C4-2B (cell line): ENCODE data around the gene FEV.
A peak's percentile ranks its signal among the peaks of the same experiment; 100 is the strongest.
"Not testable (repeated sequence)": the region's sequence is repeated elsewhere in the genome, so short reads cannot be mapped to it uniquely, and the experiment has no call there.

Source experiments
- H3K27ac ChIP-seq: fragments of 450-650 bp; 2 replicates; pipeline ENCODE4 v1.5.1; 2017
- CTCF ChIP-seq: fragments of 450-650 bp; conservative IDR thresholded peaks from 2 replicates; pipeline ENCODE4 v1.5.1; 2017; ENCODE audit warnings: mild to moderate bottlenecking
- ZFX ChIP-seq: fragments of 450-650 bp; IDR thresholded peaks from 2 replicates; pipeline ENCODE4 v1.6.1; 2017

Gene FEV

GRCh38 chr2:218957671-218958070, 27.3 kb downstream of the FEV start:
- H3K27ac ChIP-seq: no peak overlapping the region
- no peak for TF ChIP-seq CTCF
- TF ChIP-seq ZFX: no peak

- no peak overlapping the region for H3K27ac ChIP-seq
- TF ChIP-seq CTCF (no peak), ZFX (no peak)
Observed at GRCh38 chr2:218956039-218956438, 28.9 kb downstream of the FEV start.

DNA sequence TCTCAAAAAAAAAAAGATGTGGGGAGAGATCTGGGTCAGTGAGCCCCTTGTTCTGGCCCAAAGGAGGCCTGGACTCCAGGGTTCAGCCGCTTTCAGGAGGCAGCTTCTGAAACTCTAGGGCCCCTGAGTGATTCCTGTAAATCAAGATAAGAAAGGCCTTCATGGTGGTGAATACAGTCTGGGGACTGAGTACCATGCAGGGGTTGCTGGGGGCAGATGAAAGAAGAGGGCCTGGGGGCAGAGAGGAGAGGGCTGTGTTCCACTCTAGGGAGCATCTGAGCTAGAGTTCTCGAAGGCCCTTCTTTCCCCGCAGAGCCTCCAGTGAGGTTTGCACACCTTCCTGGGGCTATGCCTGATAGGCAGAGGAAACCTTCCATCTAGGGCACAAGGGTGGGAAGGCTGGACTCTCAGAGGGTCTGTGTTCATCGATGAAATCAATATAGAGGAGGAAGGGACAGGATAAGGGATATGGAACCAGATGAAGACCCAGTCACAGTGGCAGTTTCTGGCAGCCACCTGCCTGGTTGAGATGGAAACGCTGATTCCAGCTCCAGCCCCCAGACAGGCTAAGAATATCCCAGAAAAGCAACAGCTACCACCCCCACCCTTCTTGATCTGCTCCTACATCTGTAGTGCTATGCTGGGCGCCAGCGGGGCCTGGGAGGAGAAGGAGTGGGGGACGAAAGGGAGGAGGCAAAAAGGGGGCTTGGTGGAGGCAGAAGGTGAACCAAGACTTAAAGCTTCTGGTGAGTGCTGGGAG, 30.3 kb downstream of the FEV start:
- no peak overlapping the region for H3K27ac ChIP-seq

DNA sequence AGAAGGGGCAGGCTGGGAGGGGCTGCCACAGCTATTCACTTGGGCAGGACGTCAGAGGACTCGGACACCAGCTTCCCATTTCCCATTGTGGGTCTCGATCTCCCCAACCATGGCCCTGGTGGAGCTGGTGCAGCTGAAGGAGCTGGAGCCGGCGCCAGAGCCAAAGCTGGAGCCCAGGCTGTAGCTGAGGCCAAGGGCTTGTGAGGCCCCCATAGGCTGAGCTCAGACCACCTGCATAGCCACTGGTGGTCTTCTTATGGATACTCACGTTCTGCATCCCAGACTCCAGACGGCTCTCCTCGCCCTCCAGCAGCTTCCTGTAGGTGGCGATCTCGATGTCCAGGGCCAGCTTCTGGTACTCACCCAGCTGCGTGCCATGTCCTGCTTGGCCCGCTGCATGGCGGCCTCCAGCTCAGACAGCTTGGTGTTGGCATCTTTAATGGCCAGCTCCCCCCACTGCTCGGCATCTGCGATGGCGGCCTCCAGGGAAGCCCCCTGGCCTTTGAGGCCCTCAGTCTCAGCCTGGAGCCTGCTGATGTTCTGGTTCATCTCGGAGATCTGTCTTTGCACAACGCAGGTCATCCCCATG, 31.5 kb downstream of the FEV start:
- TF ChIP-seq ZFX (no peak), CTCF (peak; percentile 27)

More for the DNA sequence above, 30.3 kb downstream of the FEV start:
- no peak for TF ChIP-seq CTCF

GRCh38 chr2:218952160-218952559, 32.8 kb downstream of the FEV start:
- no peak overlapping the region for H3K27ac ChIP-seq
- TF ChIP-seq ZFX: no peak
- TF ChIP-seq CTCF: no peak

More for the DNA sequence above, 31.5 kb downstream of the FEV start:
- H3K27ac ChIP-seq: no peak overlapping the region

GRCh38 chr2:218946621-218947020, 38.4 kb downstream of the FEV start:
- no peak overlapping the region for H3K27ac ChIP-seq
- TF ChIP-seq ZFX (no peak), CTCF (no peak)

GRCh38 chr2:218944759-218945404, 40.1 kb downstream of the FEV start:
- H3K27ac ChIP-seq: no peak overlapping the region
- TF ChIP-seq CTCF: no peak

DNA sequence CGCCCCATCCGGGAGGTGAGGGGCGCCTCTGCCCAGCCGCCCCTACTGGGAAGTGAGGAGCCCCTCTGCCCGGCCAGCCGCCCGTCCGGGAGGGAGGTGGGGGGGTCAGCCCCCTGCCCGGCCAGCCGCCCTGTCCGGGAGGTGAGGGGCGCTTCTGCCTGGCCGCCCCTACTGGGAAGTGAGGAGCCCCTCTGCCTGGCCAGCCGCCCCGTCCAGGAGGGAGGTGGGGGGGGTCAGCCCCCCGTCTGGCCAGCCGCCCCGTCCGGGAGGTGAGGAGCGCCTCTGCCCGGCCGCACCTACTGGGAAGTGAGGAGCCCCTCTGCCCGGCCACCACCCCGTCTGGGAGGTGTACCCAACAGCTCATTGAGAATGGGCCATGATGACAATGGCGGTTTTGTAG, 53.2 kb downstream of the FEV start:
- not testable (repeated sequence) for H3K27ac ChIP-seq
